HS-5 (cell line): Measurements from ENCODE around the gene DEFB124.
A peak's percentile ranks its signal among the peaks of the same experiment; 100 is the strongest.
"Not testable (repeated sequence)": the region's sequence is repeated elsewhere in the genome, so short reads cannot be mapped to it uniquely, and the experiment has no call there.

Experiments used
- DNase-seq: peaks from one replicate; pipeline ENCODE4 v3.0.0-alpha.2; 2012; ENCODE audit warnings: low read depth

The DEFB124 gene

DNA sequence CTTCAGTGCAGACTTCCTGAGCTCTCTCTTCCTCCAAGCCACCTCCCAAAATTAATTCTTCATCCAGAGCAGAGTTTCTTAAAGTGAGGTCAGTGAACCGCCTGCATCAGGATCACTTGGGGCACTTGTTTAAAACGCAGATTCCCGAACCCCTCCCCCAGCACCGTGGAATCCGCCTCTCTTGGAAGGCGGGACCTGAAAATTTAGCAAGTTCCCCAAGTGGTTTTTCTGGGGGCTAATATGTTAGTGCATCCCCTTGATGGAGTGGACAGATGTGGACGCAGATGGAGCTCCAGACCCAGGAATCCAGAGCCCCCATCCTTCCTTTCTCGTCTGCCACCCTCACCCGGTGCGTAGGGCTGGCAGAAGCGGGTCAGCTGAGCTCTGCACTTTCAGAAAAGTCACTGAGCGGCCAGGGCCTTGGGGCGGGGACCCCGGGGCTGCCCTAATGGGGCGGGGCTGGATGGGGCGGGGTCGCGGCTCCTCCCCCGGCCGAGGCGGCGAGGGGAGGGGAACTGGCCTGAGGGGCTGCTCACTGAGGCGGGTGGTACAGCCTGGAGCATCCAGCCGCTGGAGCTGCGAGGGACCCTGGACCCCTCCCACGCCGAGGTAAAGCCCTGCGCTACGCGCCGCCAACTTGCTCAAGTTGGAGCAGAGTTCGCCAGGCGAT is at the start of gene DEFB124, which contains the start of gene REM1:
Gene DEFB124 (minus strand): TSS at position 370 of the 670 bp plus-strand sequence. CDS start 2,114 bp downstream, outside the sequence.
Gene REM1 (plus strand): TSS at position 531 of the 670 bp plus-strand sequence. CDS start 1,158 bp downstream, outside the sequence.
- DNase-seq = no peak

- no peak for DNase-seq
These were observed 48.7 kb upstream of the DEFB124 start for GRCh38 chr20:31523361-31524283.

GRCh38 chr20:31522731-31523130 is 47.8 kb upstream of the DEFB124 start:
- no peak for DNase-seq

- not testable (repeated sequence) for DNase-seq
These were observed 46.3 kb upstream of the DEFB124 start for GRCh38 chr20:31521267-31521666.

- no peak for DNase-seq
These were observed 42.4 kb upstream of the DEFB124 start for GRCh38 chr20:31517373-31517772.

DNA sequence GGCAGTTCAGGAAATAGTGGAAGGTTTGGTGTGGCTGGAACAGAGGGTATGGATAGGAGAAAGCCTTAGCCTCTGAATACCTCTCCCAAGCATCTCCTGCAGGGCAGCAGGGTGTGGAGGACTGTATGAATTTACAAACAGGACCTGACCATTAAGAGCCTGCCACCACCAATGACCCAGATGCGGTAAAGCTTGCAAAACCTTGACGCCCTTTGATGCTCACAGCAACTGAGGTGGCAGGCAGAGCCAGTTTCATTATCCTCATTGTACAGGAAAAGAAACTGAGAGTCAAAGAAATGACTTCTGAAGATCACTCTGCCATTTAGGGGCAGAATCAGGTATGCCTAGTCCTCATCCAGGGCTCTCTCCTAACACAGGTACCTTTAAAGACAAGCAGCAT is 41.7 kb upstream of the DEFB124 start:
- no peak for DNase-seq

DNA sequence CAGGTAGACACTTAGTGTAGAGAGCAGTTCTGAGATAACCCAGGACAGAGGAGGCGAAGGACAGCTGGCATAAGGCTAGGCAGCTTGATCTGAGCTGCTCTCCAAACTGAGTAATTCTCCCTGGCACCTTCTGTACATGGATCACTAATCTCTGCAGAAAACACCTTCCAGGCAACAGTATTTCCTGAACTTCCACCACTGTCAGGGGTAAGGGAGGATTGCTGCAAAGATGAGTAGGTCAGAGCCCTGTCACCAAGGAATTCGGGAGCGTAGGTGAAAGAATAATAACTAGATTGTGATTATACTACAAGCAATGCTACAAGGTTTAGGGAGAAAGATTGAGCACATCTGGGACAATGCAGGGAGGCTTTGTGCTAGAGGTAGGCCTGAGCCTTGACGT is 41.2 kb upstream of the DEFB124 start:
- DNase-seq = no peak

GRCh38 chr20:31515775-31516107 is 40.8 kb upstream of the DEFB124 start:
- DNase-seq = no peak

DNA sequence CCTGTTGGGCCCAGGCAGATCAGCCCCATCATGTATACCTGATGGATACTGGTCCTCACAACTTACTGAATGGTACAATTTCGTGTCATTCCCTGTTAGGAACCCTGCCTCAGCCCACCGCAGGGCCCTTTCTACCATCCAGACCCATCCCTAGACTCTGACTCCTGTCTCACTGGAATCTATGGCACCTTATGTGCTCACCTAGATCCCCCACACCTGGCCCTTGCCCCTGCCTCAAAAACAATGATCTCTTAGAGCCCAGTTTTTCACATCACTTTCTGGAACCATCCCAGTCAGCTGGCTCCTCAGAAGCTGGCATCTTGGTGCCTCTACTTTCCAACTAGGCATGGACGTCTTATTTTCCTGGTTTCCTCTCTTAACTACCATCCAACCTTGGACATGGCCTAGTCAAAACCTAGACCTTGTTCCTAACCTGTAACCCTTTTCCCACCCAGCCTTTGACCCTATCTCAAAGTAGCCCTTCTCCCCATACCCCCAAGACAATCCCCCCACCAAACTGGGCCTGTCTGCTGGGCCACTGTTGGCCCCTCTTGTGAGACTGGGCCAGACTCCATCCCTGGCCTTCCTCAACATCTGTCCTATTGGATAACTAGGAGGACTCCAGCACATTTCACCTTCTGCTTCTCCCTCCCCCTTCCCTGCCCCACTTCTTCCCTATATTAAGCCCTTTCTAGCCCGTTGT is 40.3 kb upstream of the DEFB124 start:
- no peak for DNase-seq

DNA sequence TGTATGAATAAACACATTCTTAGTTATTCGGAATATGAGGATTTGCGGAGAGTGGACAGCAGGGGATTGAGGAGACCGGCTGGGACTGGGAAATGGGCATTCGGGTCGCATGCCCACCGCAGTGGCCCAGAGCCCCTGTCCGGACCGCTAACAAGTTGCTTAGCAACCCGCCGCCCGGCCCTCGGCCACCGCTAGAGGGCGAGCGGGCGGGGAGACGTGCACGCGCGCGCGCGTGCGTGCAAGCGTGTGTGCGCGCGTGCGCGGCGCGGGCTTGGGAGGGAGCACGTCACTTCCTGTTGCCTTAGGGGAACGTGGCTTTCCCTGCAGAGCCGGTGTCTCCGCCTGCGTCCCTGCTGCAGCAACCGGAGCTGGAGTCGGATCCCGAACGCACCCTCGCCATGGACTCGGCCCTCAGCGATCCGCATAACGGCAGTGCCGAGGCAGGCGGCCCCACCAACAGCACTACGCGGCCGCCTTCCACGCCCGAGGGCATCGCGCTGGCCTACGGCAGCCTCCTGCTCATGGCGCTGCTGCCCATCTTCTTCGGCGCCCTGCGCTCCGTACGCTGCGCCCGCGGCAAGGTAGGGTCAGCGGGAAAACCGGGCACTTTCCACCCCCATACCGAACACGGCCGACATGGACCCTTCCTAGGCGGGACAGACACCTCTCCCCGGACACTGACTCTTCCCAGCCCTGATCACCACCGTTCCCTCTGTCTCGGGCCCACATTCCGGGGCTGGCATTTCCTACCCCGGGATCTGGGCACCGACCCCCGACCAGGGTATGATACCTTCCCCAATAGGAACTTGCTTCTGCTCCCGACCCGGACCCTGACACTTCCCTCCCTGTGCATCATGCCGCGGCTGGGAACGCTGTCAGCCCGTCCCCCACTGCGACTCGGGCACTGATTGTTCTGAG is 39.5 kb upstream of the DEFB124 start, which contains the start of gene HM13:
Gene HM13 (plus strand): TSS at position 289 of the 918 bp plus-strand sequence. CDS start 110 bp downstream, at position 399.
- DNase-seq = peak; percentile 91

DNA sequence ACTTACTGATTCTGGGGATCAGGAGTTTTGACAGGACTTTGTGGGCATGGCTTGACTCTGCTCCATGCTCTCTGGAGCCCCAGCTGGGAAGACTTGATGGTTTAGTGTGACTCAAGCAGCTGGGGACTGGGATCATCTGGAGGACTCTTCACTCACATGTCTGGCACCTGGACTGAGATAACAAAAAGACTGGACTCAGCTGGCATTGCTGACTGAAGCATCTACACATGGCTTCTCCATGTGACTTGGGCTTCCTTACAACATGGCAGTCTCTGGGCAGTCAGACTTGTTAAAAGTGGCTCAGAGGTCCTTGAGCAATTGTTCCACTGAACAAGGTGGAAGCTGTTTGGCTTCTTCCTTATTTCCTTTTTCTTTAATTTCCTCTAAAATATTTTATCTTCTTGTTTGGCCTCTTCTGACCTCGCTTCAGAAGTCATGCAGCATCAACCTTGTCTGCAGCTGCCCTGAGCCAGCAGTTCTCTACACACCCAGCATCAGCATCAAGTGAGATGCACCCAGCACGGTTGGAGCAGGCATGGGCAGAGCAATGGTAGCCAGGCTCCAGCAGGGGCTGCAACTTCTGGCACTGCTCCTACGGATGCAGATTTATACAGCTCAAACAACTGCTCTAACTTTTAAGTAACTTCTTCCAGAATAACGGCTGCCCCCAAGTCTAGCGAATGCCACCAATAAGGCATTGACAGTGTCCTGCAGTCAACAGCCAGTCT is 33.8 kb upstream of the DEFB124 start:
- DNase-seq = no peak

DNA sequence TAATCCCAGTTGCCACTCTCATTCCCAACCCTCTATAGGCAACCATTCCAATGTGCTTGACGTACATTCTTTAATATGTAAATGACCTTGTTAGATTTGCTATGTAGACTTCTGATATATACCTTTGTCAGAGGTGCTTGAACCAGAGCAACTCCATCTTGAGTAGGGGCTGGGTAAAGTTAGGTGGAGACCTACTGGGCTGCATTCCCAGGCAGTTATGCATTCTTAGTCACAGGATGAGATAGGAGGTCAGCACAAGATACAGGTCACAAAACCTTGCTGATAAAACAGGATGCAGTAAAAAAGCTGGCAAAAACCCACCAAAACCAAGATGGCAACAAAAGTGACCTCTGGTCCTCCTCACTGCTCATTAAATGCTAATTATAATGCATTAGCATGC is 31.0 kb upstream of the DEFB124 start:
- no peak for DNase-seq

GRCh38 chr20:31502884-31503673 is 28.2 kb upstream of the DEFB124 start:
- peak; percentile 37 for DNase-seq

- no peak for DNase-seq
These were observed 25.6 kb upstream of the DEFB124 start for GRCh38 chr20:31500527-31500926.

DNA sequence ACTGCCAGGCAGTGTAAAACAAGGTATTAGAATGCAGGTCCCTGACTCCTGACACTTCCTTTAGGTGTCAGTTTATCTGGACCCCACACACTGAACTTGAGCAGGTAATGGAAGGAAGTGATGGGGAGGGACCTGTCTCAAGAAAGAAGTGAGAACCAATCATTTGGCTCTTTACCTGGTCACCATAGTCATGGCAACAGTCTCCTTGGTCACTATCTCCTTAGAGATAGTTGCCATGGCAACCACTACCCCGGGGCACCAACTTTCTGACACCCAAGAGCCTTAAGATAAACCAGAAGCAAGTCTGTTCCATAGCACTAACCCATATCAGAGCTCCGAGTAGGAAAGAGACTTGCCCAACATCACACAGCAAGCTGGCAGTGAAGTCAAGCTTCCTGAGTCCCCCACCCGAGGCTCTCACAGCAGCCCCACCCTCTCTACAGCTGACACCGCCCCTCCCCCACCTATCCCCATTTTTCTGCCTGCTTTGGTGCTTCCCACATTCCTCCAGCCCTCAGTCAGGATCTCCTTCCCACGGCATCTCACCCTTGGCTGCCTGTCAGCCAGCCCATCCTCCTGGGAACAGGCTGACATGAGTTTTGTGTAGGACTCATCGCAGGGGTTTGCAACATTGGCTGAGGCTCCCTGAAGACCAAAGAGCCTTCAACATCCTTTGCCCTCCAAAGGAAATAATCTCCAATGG is 23.1 kb upstream of the DEFB124 start:
- no peak for DNase-seq

DNA sequence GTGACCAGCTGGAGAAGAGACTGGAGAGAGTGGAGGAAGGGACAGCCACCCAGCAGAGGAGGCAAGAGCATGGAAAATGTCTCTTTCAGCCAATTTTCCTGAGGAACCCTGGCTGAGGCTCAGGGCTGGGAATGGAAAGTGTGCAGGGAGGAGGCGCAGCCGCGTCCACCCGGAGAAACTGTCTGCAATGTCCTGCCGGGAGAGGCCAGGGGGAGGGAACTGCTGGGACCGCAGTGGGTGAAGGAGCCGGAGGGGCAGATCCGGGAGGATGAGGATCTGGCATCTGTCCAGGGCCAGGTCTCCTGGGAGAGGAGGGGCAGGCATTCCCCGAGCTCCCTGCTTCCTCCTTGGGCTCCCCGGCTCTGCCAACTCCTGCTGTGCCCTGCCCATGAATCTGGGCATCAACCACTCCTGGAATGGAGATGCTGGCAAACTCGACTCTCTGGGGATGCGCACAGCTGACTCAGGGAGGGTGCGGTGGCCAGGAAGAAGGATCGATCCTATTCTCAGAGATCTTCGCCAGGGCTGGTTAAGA is 21.9 kb upstream of the DEFB124 start:
- no peak for DNase-seq

GRCh38 chr20:31494131-31494530 is 19.2 kb upstream of the DEFB124 start:
- no peak for DNase-seq

DNA sequence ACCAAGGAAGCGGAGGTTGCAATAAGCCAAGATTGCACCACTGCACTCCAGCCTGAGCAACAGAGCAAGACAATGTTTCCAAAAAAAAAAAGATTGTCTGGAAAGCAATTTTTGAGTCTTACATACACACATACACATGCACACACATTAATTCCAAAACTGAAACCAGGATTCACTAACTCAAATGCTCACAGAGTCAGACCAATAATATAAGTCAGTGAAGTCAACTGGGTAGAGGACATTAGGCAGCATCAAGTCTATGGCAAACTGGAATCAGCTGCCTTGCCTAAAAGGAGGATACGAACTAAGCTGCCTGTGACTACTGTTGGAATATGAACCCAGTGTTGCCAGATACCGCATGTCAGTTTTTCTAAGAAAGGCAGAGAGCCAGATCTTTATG is 15.8 kb upstream of the DEFB124 start:
- no peak for DNase-seq

DNA sequence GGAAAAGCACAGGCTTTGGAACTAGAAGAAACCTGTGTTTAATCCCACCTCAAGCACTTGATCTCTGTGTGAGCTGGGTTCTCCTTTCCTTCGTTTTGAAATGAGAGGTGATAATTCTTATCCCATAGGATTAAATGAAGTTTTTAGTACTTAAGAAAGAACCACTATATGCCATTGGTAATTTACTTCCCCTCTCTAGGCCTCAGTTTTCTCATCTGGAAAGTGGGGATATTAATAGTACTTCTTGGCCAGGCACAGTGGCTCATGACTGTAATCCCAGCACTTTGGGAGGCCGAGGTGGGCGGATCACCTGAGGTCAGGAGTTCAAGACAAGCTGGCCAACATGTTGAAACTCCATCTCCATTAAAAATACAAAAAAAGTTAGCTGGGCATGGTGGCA is 14.2 kb upstream of the DEFB124 start:
- DNase-seq = no peak
